EL (cell line): ENCODE results near the gene HSPB1.
"Not testable (repeated sequence)": the region's sequence is repeated elsewhere in the genome, so short reads cannot be mapped to it uniquely, and the experiment has no call there.

ENCODE experiments used
- DNase-seq: peaks from one replicate; pipeline ENCODE4 v3.0.0-alpha.2; 2016

Gene HSPB1

GRCh38 chr7:76302347-76303201, at the start of gene HSPB1:
HSPB1 (plus strand) TSS chr7:76302673; CDS start chr7:76302713, 40 bp downstream.
- DNase-seq, result peak; percentile 89

DNA sequence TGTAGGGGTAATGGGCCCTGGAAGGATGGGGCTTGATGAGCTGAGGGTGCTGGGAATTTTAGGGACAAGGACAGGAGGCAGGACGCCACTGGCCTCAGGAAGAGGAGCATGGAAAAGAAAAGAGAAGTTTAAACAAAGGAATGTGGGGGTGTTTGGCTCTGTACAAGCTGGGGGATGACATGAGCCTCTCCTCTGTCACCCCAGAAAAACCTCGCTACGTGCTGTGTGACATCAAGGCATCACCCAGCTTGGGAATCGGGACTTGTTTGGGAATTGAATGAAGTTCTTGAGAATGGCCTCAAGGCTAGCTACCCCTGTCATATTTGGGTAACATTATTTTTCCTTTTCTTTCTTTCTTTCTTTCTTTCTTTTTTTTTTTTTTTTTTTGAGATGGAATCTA, 47.7 kb upstream of the HSPB1 start:
- no peak for DNase-seq

DNA sequence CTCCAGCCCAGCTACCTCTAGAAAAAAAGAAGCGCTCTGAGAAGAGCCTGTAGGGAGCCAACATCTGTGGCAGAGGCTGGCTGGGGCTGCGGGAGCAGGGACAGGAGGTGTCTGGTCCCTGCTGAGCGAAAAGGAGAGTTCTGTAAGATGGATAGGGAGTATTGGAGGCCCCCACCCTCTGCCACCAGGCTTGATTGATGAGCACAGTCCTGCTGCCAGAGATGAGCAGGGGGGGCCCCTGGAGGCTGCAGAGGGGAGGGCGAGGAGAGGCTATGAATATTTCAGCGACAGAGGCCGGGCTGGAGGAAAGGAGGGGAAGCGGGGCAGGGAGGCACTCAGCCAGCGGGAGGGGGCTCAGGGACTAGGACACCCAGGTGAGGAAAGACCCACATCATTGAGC, 44.5 kb upstream of the HSPB1 start:
- DNase-seq, result no peak

DNA sequence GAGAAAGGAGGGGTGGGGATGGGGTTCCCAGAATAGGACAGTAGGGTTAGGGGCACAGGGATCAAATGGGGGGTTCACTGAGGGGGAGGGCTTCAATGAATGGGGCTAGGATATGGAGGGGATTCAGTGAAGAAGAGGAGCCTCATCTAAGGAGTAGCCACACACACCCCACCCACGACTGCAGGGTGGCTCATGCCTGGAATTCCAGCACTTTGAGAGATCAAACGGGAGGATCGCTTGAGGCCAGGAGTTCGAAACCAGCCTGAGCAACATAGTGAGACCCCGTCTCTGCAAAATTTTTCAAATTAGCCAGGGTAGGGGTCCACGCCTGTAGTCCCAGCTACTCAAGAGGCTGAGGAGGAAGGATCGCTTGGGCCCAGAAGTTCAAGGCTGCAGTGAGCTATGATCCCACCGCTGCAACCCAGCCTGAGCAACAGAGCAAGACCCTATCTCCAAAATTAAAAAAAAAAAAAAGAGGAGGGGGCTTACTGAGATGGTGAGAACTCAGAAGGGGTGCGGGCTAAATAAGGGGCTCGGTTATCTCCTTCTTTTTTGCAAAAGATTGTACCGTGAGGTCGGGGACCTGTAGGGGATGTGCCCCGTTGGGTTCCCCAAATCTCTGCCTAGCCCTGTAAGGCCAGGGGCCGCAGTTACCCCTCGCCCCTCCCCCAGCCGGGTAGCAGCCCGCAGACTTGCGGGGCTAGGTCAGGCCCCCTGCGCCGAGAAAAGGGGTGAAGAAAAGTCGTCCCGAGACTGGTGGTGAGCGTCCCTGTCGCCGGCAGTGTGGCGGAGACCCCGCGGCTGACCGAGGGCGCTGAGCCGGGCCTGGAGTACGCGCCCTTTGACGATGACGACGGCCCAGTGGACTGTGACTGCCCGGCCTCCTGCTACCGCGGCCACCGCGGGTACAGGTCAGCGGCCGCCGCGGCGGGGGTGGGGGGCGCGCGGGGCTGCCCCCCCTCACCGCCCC, 43.1 kb upstream of the HSPB1 start:
- DNase-seq, result no peak

DNA sequence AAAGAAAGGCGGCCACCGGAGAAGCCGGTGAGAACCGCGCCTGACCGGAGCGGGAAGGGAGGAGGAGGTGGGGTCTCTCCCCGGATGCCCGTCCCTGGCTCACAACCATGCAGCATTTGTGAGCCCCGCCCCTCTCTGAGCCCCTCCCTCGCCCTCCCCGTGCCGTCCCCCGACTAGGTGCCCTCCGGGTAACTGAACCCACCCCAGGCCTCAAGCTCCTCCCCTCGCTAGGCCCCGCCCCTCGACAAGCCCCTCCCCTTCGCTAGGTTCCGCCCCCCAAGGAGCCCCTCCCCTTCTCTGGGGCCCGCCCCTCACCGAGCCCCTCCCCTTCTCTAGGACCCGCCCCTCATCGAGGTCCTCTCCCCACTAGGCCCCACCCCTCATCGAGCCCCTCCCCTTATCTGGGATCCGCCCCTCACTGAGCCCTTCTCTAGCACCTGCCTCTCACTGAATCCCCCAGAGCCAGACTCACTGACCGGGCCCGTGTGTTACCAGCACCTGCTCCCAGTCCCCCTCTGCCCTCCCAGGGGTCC, 42.2 kb upstream of the HSPB1 start:
- peak; percentile 33 for DNase-seq

- no peak for DNase-seq
These were observed 41.1 kb upstream of the HSPB1 start for GRCh38 chr7:76261329-76261728.

DNA sequence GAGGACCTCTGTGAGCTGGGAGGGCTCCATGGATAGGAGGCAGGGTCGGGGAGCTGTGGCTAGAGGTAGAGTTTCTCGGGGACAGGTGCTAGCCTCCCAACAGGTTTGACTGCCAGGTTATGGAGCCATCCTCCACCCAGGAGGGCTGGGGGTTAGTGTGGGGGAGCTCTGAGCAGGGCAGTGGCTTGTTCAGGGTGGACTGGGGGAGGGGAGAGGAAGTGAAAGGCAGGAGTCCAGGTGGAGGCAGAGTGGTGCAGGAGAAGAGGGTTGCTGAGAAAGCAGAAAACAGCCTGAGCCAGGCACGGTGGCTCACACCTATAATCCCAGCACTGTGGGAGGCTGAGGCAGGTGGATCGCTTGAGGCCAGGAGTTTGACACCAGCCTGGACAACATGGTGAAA, 40.5 kb upstream of the HSPB1 start:
- DNase-seq, result no peak

GRCh38 chr7:76262683-76263402, 39.6 kb upstream of the HSPB1 start:
- DNase-seq, result peak; percentile 67

GRCh38 chr7:76265299-76265698, 37.2 kb upstream of the HSPB1 start:
- DNase-seq, result no peak

DNA sequence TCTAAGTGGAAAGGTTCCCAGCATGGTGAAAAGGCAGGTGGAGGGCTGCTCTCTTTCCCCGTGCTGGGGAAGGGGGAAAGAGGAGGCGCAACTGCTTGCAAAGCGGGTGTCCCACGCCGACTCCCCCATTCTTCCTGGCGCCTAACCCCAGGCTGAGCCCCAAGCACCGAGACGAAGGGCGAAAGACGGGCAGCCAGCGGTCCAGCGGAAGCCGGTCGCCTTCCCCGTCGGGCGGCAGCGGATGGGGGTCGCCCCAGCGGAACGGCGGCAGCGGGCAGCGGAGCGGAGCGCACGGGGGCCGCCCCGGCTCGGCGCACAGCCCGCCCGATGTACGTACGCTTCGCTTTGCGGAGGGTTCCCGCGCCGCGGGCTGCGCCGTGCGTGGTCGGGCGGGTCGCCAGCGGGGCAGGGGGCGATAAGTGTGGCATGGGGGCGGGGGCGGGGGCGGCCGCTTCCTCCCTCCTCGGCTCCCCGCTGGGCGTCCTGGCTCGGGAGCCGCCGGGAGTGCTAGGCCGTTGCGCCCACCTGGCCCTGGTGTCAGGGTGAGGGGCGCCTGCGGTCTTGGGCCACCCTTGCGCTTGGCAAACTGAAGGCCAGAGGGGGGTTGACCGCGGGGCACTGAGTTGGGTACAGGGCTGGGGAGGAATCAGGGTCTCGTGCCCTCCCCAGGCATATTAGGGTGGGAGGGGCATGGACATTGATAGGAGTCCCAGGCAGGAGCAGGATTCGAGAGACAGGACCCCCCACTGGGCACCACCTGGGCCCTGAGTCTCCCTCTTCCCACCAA, 35.2 kb upstream of the HSPB1 start:
- DNase-seq, result no peak

- no peak for DNase-seq
These were observed 34.6 kb upstream of the HSPB1 start for GRCh38 chr7:76267894-76268183.

- DNase-seq, result no peak
These were observed 34.1 kb upstream of the HSPB1 start for GRCh38 chr7:76268376-76268775.

GRCh38 chr7:76269895-76270294, 32.6 kb upstream of the HSPB1 start:
- no peak for DNase-seq

- DNase-seq, result not testable (repeated sequence)
These were observed 31.1 kb upstream of the HSPB1 start for GRCh38 chr7:76271384-76271783.

GRCh38 chr7:76272142-76272541, 30.3 kb upstream of the HSPB1 start:
- no peak for DNase-seq

DNA sequence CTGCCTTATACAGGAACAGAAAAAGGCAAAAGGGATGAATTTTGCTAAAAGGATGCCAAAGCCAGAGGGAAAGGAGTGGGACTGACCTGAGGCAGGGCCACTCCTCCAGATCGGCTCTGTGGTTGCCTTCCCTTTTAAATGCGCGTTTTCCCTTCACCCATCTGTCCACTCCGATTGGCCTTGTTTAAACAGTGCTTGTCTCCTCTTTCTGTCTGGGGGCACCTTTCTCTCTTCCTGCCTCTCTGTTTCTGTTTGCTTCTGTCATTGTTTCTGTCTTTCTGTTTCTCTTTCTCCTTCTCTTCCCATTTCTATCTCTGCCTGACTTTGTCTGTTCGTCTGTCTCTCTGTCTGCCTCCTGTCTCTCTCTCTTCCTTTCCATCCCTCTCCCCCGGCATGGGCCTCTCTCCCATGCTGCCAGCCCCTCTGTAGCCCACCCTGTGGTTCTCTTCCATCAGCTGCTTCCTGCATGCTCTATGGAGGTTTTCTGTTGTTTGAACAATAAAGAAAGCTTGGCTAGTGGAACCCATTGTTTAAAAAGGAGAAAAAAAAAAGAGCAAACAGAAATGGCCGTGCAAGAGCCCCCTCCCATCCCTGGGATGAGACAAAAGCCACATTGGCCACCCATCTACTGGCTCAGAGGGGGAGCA, 29.5 kb upstream of the HSPB1 start:
- no peak for DNase-seq

- no peak for DNase-seq
These were observed 29.0 kb upstream of the HSPB1 start for GRCh38 chr7:76273503-76273902.

DNA sequence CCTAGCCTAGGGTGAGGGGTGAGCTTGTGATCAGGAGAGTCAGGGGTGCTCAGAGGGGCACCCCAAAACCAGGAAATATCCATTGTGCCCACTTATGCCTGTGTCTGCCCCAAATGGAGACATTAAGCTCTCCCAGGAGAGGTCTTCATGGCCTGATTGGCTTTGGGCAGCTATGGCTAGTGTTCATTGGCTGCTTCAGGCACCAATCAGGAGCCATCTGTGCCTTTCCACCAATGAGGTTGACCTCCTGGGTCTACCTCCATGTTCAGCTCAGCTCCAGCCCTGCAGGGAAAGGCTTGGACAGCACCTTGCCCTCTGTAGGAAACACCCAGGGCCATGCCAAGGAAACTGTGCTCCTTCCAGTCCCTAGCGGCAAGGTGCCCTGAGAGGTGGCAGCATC, 23.9 kb upstream of the HSPB1 start:
- no peak for DNase-seq

GRCh38 chr7:76280408-76280807, 22.1 kb upstream of the HSPB1 start:
- DNase-seq, result no peak

DNA sequence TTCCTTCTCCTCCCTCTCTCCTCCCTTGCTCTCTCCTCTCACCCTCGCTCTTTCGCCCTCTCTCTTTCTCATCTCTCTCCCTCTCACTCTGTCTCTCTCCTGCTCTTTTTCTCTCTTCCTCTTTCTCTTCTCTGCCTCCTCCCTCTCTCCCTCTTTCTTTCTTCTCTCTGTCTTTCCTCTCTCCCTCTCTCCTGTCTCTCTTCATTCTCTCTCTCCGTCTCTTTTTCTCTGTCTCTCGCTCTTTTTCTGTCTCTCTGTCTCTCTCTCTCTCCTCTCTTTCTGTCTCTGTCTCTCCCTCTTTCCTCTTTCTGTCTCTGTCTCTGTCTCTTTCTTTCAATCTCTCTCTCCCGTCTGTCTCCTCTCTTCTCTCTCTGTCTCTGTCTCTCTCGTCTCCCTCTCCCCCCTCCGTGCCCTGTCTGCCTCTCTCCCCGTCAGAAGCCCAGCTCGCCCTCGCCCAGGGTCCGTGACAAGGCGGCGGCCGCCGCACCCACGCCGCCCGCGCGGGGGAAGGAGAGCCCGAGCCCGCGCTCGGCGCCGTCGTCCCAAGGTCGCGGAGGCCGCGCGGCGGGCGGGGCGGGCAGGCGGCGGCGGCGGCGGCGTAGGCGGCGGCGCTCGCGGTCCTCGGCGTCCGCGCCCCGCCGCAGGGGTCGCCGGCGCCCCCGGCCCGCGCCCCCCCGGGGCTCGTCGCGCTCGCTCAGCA, 21.3 kb upstream of the HSPB1 start:
- no peak for DNase-seq
